Activated T-cell treated with anti-CD3 and anti-CD28 coated beads, Interleukin-2, amount 50 U/mL, for 4 hours (primary cell): ENCODE data around the gene ZBTB12. TPM values are rescaled to one million over a fixed set of nuclear protein-coding genes. Genes with fewer than 3 reads are reported as not detected.

Experiments
- ATAC-seq, 2 donors: fragments of 200-7000 bp; cut with Tn5 transposase; one replicate each; pipeline ENCODE4 v1.10.0; 2021
- DNase-seq: peaks from one replicate; pipeline ENCODE4 v3.0.0-alpha.2; 2020
- H3K27me3 Mint-ChIP-seq: one replicate; pipeline ENCODE4 v1.8.0; 2021; ENCODE audit warnings: low read depth, mixed read lengths
- H3K36me3 Mint-ChIP-seq: one replicate; pipeline ENCODE4 v1.8.0; 2022; ENCODE audit warnings: mixed read lengths; ENCODE audit not compliant: insufficient read depth
- H3K4me1 Mint-ChIP-seq: one replicate; pipeline ENCODE4 v1.8.0; 2021; ENCODE audit warnings: low read depth, mixed read lengths
- H3K4me3 Mint-ChIP-seq: one replicate; pipeline ENCODE4 v1.8.0; 2021; ENCODE audit warnings: mild to moderate bottlenecking, moderate library complexity, mixed read lengths
- H3K9me3 Mint-ChIP-seq: one replicate; pipeline ENCODE4 v1.8.0; 2021; ENCODE audit warnings: mixed read lengths
- total RNA-seq, 3 donors: library from RNA; stranded (reverse); gene quantifications; one replicate each; pipeline ENCODE4 v1.2.1, GENCODE V29; 2021

The ZBTB12 gene, protein sequence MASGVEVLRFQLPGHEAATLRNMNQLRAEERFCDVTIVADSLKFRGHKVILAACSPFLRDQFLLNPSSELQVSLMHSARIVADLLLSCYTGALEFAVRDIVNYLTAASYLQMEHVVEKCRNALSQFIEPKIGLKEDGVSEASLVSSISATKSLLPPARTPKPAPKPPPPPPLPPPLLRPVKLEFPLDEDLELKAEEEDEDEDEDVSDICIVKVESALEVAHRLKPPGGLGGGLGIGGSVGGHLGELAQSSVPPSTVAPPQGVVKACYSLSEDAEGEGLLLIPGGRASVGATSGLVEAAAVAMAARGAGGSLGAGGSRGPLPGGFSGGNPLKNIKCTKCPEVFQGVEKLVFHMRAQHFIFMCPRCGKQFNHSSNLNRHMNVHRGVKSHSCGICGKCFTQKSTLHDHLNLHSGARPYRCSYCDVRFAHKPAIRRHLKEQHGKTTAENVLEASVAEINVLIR
- 1 to 10 TPM; 3.5 to 6.1 (median 5.4) TPM for total RNA-seq

DNA sequence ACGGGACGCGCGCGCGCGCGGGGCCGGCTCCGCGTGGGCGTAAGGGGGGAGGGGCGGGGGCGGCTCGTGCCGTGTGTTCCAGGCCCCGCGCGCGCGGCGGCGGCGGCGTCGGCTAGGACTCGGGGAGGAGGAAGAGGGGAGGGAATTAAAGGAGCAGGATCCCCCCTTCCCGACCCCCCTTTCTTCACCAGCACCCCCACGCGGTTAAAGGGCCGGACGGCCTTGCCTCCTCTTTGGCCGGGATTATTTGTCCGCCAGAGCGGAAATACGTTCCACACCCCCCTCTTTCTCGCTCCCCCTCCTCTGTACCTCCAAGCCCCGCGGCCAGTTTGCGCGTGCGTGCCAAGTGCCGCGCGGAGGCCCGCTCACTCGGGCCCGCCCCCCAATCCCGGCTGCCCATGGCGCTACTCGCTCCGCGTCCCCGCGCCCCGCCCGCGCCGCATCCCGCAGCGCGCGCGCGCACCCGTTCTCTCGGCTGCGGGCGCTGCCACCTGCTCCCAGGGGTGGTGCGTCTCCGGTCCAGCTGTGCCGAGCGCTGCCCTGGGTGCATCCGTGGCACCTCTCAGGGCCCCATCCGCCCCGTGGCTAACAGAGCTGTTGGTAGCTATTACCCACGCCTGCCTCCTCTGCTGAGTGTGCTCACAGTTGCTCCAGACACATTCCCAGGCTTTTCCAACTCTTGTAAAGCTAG, at the start of gene ZBTB12:
TSS of gene ZBTB12 (minus strand) at position 134 of the 691 bp plus-strand sequence. CDS start 781 bp downstream, outside the sequence.
- H3K9me3 Mint-ChIP-seq, result no peaks in the 10 kb centered on the region
- peaks cover 25% of the 10 kb centered on the region for H3K4me1 Mint-ChIP-seq
- H3K36me3 Mint-ChIP-seq, result no peaks in the 10 kb centered on the region
- DNase-seq (peak; percentile 77), ATAC-seq (peak; percentile 72 to 75)
- peak within 1 kb of the TSS; percentile 81 for H3K4me3 Mint-ChIP-seq
- peaks cover 4% of the 10 kb centered on the region for H3K27me3 Mint-ChIP-seq

DNA sequence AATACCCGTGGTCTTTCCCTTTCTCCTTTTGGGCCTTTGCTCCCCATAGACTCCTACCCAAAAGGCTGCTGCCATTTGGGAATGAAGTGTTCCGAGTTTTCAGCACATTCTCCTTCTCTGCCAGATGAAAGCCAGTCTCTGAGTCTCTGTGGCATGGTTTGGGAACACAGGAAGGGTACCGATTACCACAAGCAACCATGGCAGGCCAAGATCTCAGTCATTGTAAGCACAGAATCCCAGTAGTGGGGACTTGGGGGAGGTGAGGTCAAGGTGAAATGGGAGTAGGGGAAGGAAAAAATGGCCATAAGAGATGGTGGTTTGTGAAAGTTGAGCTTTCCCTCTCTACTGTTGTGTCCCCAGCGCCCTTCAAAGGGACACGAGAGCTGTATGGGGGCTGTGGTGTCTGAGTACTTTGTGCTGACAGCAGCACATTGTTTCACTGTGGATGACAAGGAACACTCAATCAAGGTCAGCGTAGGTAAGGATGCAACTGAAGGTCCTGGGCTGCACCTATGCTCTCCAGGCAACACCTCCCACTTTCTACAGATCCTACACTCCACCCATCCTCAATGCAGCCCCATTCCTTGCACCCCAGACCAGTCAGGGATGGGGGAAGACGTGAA, 48.2 kb upstream of the ZBTB12 start:
- Mint-ChIP-seq H3K9me3 (no peaks in the 10 kb centered on the region), H3K4me3 (no peak overlapping the region), H3K27me3 (peaks cover 3% of the 10 kb centered on the region), H3K36me3 (peaks cover 24% of the 10 kb centered on the region), H3K4me1 (peaks cover 5% of the 10 kb centered on the region)
- no peak for DNase-seq
- no peak for ATAC-seq

DNA sequence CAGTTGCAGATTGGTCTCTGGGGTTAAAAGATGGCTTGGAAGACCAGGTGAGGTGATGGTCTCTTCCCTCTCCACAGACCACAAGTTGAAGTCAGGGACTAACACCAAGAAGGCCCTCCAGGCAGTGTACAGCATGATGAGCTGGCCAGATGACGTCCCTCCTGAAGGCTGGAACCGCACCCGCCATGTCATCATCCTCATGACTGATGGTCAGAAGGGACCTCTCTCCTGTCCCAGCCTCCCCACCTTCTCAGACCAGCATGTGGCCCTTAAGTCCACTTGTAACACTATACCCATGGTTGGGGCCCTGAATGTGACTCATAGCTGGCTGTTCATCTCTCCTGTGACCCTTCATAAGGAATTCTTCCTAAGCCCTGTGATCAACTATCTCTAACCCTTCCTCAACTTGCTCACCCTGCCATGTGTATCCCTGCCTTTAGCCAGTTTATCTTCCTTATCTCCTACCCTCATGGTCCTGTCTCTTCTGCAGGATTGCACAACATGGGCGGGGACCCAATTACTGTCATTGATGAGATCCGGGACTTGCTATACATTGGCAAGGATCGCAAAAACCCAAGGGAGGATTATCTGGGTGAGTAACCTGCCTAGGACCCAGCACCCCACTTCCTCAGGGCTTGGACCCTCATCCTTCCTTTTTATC, 47.0 kb upstream of the ZBTB12 start:
- peaks cover 5% of the 10 kb centered on the region for H3K4me1 Mint-ChIP-seq
- H3K9me3 Mint-ChIP-seq, result no peaks in the 10 kb centered on the region
- peaks cover 13% of the 10 kb centered on the region for H3K36me3 Mint-ChIP-seq
- ATAC-seq, result no peak
- H3K27me3 Mint-ChIP-seq, result peaks cover 11% of the 10 kb centered on the region
- DNase-seq, result no peak
- H3K4me3 Mint-ChIP-seq, result no peak overlapping the region

GRCh38 chr6:31948306-31948705, 46.4 kb upstream of the ZBTB12 start:
- H3K4me1 Mint-ChIP-seq, result peaks cover 5% of the 10 kb centered on the region
- H3K4me3 Mint-ChIP-seq, result no peak overlapping the region
- H3K9me3 Mint-ChIP-seq, result no peaks in the 10 kb centered on the region
- DNase-seq (no peak), ATAC-seq (no peak)
- peaks cover 14% of the 10 kb centered on the region for H3K27me3 Mint-ChIP-seq
- peaks cover 7% of the 10 kb centered on the region for H3K36me3 Mint-ChIP-seq

GRCh38 chr6:31947864-31948263, 46.0 kb upstream of the ZBTB12 start:
- H3K27me3 Mint-ChIP-seq, result peaks cover 15% of the 10 kb centered on the region

GRCh38 chr6:31947070-31947675, 45.3 kb upstream of the ZBTB12 start:
- DNase-seq (no peak), ATAC-seq (no peak)
- peaks cover 5% of the 10 kb centered on the region for H3K4me1 Mint-ChIP-seq
- no peak overlapping the region for H3K4me3 Mint-ChIP-seq
- no peaks in the 10 kb centered on the region for H3K36me3 Mint-ChIP-seq
- no peaks in the 10 kb centered on the region for H3K9me3 Mint-ChIP-seq
- peaks cover 22% of the 10 kb centered on the region for H3K27me3 Mint-ChIP-seq

More at GRCh38 chr6:31947864-31948263, 46.0 kb upstream of the ZBTB12 start:
- H3K4me3 Mint-ChIP-seq, result no peak overlapping the region
- peaks cover 5% of the 10 kb centered on the region for H3K4me1 Mint-ChIP-seq
- H3K36me3 Mint-ChIP-seq, result peaks cover 3% of the 10 kb centered on the region
- no peak for ATAC-seq
- H3K9me3 Mint-ChIP-seq, result no peaks in the 10 kb centered on the region
- DNase-seq, result no peak

- Mint-ChIP-seq H3K4me1 (peaks cover 5% of the 10 kb centered on the region), H3K27me3 (peaks cover 24% of the 10 kb centered on the region), H3K4me3 (no peak overlapping the region), H3K36me3 (no peaks in the 10 kb centered on the region), H3K9me3 (no peaks in the 10 kb centered on the region)
- ATAC-seq, result no peak
- no peak for DNase-seq
These were observed 44.5 kb upstream of the ZBTB12 start for GRCh38 chr6:31946370-31946885.

DNA sequence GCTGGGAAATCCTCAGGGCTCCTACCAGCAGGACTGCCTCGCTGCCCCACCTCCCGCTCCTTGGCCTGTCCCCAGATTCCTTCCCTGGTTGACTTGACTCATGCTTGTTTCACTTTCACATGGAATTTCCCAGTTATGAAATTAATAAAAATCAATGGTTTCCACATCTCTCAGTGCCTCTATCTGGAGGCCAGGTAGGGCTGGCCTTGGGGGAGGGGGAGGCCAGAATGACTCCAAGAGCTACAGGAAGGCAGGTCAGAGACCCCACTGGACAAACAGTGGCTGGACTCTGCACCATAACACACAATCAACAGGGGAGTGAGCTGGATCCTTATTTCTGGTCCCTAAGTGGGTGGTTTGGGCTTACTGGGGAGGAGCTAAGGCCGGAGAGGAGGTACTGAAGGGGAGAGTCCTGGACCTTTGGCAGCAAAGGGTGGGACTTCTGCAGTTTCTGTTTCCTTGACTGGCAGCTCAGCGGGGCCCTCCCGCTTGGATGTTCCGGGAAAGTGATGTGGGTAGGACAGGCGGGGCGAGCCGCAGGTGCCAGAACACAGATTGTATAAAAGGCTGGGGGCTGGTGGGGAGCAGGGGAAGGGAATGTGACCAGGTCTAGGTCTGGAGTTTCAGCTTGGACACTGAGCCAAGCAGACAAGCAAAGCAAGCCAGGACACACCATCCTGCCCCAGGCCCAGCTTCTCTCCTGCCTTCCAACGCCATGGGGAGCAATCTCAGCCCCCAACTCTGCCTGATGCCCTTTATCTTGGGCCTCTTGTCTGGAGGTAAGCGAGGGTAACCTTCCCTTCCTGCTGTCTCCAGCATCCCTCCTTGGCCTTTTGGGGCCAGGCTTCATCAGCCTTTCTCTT, 43.9 kb upstream of the ZBTB12 start, which contains the start of gene CFB:
TSS of gene CFB (plus strand) at position 589 of the 863 bp plus-strand sequence. CDS start at position 716, 127 bp downstream.
- DNase-seq, result no peak

DNA sequence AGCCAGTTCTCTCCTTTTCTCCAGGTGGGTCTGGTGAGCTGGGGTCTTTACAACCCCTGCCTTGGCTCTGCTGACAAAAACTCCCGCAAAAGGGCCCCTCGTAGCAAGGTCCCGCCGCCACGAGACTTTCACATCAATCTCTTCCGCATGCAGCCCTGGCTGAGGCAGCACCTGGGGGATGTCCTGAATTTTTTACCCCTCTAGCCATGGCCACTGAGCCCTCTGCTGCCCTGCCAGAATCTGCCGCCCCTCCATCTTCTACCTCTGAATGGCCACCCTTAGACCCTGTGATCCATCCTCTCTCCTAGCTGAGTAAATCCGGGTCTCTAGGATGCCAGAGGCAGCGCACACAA, 43.2 kb upstream of the ZBTB12 start:
- ATAC-seq (no peak), DNase-seq (no peak)
- H3K27me3 Mint-ChIP-seq, result peaks cover 26% of the 10 kb centered on the region
- peaks cover 5% of the 10 kb centered on the region for H3K4me1 Mint-ChIP-seq
- H3K9me3 Mint-ChIP-seq, result no peaks in the 10 kb centered on the region
- H3K36me3 Mint-ChIP-seq, result no peaks in the 10 kb centered on the region
- no peak overlapping the region for H3K4me3 Mint-ChIP-seq

More for the DNA sequence above, 43.9 kb upstream of the ZBTB12 start, which contains the start of gene CFB:
- H3K9me3 Mint-ChIP-seq, result no peaks in the 10 kb centered on the region
- peaks cover 5% of the 10 kb centered on the region for H3K4me1 Mint-ChIP-seq
- no peak within 1 kb of the TSS for H3K4me3 Mint-ChIP-seq
- H3K36me3 Mint-ChIP-seq, result no peaks in the 10 kb centered on the region
- ATAC-seq, result peak in 1 of 2 donors; percentile 27
- H3K27me3 Mint-ChIP-seq, result peaks cover 24% of the 10 kb centered on the region

DNA sequence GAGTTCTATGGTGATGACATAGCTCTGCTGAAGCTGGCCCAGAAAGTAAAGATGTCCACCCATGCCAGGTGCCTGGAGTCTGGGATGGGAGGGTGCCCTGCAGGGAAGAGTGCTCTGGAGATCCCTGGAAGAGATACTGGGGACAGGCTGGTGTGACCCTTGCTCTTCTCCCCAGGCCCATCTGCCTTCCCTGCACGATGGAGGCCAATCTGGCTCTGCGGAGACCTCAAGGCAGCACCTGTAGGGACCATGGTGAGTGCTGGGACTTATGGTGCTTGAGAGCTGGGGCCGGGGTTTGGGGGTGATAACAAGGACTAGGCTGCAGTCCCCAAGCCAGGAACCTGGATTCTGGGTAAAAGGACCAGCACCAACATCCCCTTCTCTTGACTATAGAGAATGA, 41.9 kb upstream of the ZBTB12 start:
- peaks cover 26% of the 10 kb centered on the region for H3K27me3 Mint-ChIP-seq
- H3K4me1 Mint-ChIP-seq, result peaks cover 5% of the 10 kb centered on the region
- no peaks in the 10 kb centered on the region for H3K36me3 Mint-ChIP-seq
- no peak for ATAC-seq
- DNase-seq, result no peak
- H3K4me3 Mint-ChIP-seq, result no peak overlapping the region
- no peaks in the 10 kb centered on the region for H3K9me3 Mint-ChIP-seq

GRCh38 chr6:31940256-31940664, 38.4 kb upstream of the ZBTB12 start:
- DNase-seq, result no peak
- H3K27me3 Mint-ChIP-seq, result peaks cover 25% of the 10 kb centered on the region
- H3K36me3 Mint-ChIP-seq, result no peaks in the 10 kb centered on the region
- H3K4me1 Mint-ChIP-seq, result no peaks in the 10 kb centered on the region
- no peaks in the 10 kb centered on the region for H3K9me3 Mint-ChIP-seq
- no peak for ATAC-seq
- H3K4me3 Mint-ChIP-seq, result no peak overlapping the region

DNA sequence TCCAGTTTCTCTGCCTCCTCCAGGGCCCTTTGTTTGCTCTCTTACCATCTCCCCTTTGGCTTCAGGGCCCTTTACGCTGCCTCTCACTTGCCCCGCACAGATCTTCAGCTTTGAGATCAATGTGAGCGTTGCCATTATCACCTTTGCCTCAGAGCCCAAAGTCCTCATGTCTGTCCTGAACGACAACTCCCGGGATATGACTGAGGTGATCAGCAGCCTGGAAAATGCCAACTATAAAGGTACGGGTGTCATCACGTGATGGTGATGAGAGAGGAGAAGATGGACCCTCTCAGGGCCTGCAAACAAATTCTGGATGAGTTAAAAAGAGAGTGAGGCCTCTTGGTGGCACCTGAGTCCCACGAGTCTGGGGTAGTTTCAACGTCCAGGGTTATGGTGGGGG, 33.9 kb upstream of the ZBTB12 start:
- Mint-ChIP-seq H3K4me1 (no peaks in the 10 kb centered on the region), H3K36me3 (no peaks in the 10 kb centered on the region), H3K9me3 (no peaks in the 10 kb centered on the region), H3K4me3 (no peak overlapping the region), H3K27me3 (peaks cover 5% of the 10 kb centered on the region)
- DNase-seq (no peak), ATAC-seq (no peak)

GRCh38 chr6:31935021-31935420, 33.1 kb upstream of the ZBTB12 start:
- no peak overlapping the region for H3K4me3 Mint-ChIP-seq
- no peak for DNase-seq
- H3K4me1 Mint-ChIP-seq, result no peaks in the 10 kb centered on the region
- peaks cover 3% of the 10 kb centered on the region for H3K27me3 Mint-ChIP-seq
- H3K9me3 Mint-ChIP-seq, result no peaks in the 10 kb centered on the region
- H3K36me3 Mint-ChIP-seq, result no peaks in the 10 kb centered on the region
- no peak for ATAC-seq
